Activated CD8-positive, alpha-beta memory T cell treated with anti-CD3 and anti-CD28 coated beads, Interleukin-2, amount 50 U/mL, for 24 hours (primary cell): Measurements from ENCODE around the gene ZNF414.
"Not testable (repeated sequence)": the region's sequence is repeated elsewhere in the genome, so short reads cannot be mapped to it uniquely, and the experiment has no call there.

Source experiments
- DNase-seq: peaks from one replicate; pipeline ENCODE4 v3.0.0-alpha.2; 2020; ENCODE audit errors: extremely low read depth

The ZNF414 gene, protein sequence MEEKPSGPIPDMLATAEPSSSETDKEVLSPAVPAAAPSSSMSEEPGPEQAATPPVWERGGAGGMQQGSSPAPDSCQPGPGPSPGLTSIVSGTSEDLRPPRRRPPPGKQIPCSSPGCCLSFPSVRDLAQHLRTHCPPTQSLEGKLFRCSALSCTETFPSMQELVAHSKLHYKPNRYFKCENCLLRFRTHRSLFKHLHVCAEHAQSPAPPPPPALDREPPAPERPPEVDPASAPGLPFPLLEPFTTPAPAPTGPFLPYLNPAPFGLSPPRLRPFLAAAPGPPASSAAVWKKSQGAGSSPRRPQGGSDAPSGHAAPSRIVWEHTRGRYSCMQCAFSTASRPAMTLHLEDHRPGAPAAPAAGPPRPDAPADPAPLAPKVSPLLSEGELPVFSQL

DNA sequence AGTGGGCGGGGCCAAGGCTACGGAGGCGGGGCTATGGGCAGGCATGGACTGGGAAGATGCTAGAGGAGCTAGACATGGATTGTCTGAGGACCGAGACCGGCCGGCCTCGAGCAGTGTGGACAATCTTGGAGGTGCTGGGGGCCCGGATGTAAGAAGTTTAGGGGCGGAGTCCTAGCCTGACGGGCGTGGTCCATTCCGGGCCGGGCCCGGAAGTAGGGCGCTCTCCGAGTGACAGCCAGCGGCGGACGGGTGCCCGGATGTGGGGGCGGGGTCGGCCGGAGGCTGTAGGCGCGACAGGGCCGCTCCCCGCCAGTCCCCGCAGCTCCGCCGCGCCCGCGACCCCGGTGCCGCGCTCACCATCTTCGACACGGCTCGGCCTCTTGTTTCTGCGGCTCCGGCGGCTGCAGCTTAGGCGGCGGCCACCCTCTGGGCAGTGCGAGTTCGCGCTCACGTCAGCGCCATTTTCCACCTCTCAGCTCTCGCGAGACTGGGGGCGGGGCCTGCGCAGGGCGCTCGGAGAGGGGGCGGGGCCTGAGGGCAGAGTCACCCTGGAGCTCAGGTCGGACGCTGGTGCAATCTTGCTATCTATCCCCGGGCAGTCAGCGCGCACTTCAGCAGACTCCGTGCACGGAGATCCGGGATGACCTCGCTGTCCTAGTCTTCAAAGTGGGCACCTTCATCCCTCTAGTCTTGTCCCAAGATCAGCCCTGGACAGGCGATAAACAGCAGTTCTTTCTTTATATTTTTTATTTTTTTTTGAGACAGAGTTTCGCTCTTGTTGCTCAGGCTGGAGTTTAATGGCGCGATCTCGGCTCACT is at the start of gene ZNF414:
Gene ZNF414 (minus strand): TSS at position 481 of the 818 bp plus-strand sequence. CDS start 121 bp downstream, at position 360.
- DNase-seq: peak; percentile 90

- no peak for DNase-seq
Measured at GRCh38 chr19:8561075-8561764, 47.3 kb upstream of the ZNF414 start.

DNA sequence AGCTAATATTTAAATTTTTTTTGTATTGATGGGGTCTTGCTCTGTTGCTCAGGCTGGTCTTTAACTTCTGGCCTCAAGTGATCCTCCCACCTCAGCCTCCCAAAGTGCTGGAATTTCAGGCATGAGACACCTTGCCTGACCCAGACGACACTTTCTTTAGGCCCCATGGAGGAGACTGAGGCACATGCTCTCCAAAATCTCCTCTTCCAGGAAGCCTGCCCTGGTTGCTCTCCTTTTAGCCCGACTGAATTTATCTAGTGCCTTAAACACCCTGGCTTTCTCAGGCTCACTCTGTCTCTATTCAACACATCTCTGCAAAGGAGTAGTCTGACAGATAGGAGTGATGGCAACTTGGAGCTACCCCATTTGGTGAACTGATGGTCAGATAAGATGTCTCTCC is 44.4 kb upstream of the ZNF414 start:
- no peak for DNase-seq

GRCh38 chr19:8557642-8558238 is 43.8 kb upstream of the ZNF414 start:
- DNase-seq: no peak

DNA sequence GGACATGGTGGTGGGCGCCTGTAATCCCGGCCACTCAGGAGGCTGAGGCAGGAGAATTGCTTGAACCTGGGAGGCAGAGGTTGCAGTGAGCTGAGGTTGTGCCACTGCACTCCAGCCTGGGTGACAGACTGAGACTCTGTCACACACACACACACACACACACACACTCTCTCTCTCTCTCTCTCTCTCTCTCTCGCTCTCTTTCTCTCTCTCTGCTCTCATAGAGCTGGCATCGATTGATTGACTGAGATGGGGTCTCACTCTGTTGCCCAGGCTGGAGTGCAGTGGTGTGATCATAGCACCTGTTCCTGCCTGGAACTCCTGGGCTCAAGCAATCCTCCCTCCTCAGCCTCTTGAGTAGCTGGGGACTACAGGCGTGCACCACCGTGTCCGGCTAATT is 39.8 kb upstream of the ZNF414 start:
- DNase-seq: not testable (repeated sequence)

DNA sequence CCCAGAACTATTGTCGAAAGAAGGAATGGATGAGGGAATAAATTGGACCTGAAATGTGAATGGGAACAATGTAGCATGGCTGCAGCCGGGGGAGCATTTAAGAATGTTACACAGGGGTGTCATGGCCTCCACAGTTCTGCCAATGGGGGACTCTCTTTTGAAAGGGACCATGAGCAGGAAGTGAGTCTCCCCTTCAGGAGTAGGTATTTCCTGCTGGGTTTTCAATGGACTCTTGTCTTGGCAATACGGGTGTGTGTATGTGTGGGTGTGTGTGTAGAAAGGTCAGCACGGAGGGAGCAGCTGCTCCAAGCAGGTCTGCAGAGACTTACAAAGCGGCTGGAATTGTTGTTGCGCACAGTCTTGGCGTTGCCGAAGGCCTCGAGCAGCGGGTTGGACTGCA is 38.8 kb upstream of the ZNF414 start:
- DNase-seq: no peak

GRCh38 chr19:8550070-8550469 is 36.1 kb upstream of the ZNF414 start:
- DNase-seq: no peak

- no peak for DNase-seq
Measured at GRCh38 chr19:8545743-8546142, 31.8 kb upstream of the ZNF414 start.

DNA sequence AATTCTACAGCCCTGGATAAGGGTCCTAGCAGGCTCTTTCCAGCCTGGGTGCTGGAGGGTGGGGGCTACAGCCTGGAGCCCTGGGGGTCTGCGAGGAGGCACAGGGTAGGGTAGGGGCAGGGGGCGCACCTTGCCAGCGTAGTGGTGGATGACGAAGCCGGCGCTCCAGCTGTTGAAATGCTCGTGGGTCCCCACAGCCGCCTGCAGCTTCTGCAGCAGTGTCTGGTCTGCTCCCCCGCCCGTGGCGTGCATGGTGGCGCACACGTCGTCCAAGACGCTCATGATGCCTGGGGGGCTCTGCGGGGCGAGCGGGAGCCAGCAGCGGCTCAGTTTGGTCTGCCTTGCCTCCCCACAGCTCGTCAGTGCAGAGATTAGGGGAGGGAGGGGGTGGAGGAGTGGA is 30.2 kb upstream of the ZNF414 start:
- DNase-seq: no peak

- DNase-seq: no peak
Measured at GRCh38 chr19:8539621-8540149, 25.7 kb upstream of the ZNF414 start.

GRCh38 chr19:8537099-8537498 is 23.1 kb upstream of the ZNF414 start:
- no peak for DNase-seq

DNA sequence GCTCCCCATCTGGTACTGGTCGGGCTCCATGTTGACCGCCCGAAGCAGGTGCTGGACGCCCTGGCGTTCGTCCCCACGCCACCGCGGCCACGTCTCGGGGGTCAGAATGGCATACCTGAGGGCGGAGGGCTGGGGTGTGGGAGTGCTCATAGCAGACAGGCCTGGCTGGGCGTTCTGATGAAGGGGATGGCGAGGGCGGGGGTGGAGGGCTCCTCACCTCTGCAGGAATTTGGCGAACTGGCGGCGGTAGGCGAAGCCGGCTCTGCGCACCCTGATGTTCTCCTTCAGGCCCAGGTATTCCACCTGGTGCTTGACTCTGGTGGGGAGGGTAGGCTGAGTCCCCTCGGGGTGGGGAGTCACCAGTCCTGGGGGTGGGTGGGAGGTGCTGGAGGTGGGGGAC is 22.3 kb upstream of the ZNF414 start:
- no peak for DNase-seq

DNA sequence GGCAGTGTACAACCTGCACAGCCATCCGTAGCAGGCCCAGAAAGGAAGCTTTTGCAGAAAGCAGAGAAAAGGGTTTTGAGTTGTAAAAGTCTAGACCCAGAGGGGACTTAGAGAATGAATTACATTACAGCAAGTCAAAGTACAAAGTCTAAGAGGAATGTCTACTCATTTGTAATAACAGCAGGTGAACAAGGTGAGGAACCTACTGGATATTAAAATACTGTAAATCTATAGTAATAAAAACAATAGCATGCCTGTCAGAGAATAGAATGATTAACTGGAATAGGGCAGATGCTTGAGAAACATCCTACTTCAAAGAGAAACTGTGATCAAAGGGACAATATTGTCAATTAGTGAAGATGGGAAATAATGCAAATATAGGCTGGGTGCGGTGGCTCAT is 18.3 kb upstream of the ZNF414 start:
- DNase-seq: no peak

DNA sequence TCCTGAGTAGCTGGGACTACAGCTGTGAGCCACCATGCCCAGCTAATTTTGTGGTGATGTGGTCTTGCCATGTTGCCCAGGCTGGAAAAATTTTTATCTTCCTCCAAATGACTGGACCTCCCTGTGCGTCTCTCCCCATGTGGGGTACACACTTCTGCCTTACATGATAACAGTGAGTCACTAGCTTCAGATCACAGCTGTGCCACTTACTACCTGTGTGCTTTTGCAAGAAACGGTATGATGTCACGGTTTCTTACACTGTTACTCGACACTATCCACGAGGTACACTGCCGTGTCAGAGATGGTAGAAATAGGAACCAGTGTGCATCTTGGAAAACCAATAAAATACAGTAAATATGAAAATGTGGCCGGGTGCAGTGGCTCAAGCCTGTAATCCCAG is 17.5 kb upstream of the ZNF414 start:
- no peak for DNase-seq

DNA sequence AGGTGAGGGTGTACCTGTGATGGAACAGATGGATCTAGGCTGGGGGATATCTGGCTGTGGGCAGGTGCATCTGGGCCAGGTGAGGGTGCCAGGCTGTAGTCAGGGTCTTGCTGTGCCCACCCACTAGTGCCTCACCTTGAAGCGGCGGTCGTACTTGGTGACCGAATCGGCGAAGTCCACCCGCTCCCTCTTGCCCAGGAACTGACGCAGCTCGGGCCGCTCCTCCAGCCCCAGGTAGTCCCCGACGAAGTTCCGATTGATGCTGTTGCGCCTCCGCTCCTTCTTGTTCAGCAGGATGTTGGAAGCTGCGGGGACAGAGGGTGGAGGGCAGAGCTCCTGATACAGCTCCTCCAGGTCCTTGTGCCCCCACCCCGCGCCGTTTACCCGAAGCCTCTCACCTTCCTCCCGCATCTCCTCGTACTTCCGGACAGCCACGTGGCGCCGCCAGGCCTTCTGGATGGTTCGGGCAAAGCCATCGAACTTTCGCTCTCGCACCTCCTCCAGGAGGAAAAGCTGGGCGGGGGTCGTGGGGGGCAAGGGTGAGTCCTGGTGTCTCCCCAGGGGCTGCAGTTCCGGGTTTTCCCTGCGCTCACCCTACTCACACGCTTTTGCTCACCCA is 16.2 kb upstream of the ZNF414 start:
- no peak for DNase-seq

GRCh38 chr19:8529369-8530006 is 15.5 kb upstream of the ZNF414 start:
- DNase-seq: no peak

- no peak for DNase-seq
Measured at GRCh38 chr19:8528500-8528899, 14.5 kb upstream of the ZNF414 start.

DNA sequence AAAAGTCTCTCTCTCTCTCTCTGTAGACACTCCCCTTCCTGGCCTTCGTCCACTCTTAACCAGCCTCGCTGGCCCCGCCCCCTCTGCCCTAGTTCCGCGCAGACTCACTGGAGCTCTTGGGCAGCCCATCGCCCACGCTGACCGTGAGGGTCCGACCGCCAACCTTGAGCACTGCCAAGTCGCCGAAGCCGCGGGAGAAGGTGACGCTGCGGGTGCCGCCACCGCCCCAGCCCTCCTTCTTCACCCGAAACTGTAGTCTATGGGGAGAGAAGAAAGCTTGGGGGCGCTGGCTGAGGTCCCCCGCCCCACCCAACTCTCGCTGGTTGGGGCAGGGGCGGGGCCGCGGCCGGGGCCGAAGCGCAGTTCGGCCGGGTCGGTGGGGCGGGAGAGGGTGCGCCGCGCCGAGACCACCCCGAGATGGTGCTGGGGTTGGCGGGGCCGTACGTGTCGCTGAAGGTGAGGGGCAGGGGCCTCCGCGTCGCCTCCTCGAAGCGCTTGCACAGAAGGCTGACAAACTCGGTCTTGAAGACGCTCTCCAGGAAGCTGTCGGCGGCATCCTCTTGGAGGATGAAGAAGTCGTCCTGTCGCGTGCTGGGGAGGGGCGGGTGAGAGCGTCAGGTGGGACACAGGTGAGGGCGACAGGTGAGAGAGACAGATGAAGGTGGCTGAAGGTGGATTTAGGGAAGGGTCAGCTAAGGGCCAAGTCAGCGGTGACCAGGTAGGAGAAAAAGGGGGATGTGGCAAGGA is 12.6 kb upstream of the ZNF414 start:
- DNase-seq: no peak

DNA sequence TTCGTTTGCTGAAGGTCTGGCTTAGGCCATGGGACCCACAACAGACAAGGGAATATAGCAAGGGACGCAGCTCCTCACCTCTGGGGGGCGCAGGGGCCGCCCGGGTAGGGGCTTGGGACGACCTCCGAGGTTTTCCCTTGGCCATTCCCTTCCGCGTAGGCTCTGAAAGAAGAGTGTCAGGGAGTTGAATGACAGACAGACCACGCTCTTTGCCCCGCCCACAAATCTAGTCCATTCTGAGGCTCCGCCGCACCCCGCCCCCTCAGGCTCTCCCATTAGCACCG is 11.4 kb upstream of the ZNF414 start:
- DNase-seq: no peak

- no peak for DNase-seq
Measured at GRCh38 chr19:8519388-8519787, 5.4 kb upstream of the ZNF414 start.
